Colon (tissue), 2 donors: ENCODE results near the gene LYPD4.
A peak's percentile ranks its signal among the peaks of the same experiment; 100 is the strongest.

Experiments
- FAIRE-seq: peaks from 2 replicates; lab custom pipeline; 2012; peaks lifted over from hg19 to GRCh38; lab: Jason Lieb, UNC
- donor health status: control.
- donor health status: control.

Gene LYPD4

GRCh38 chr19:41872775-41873647 lies 28.5 kb upstream of the LYPD4 start:
- FAIRE-seq: no peak

- FAIRE-seq: no peak
These were observed 27.9 kb upstream of the LYPD4 start for GRCh38 chr19:41872384-41872774.

- no peak for FAIRE-seq
These were observed 27.3 kb upstream of the LYPD4 start for GRCh38 chr19:41871573-41872383.

GRCh38 chr19:41870401-41870873 lies 26.0 kb upstream of the LYPD4 start:
- FAIRE-seq: no peak

GRCh38 chr19:41869374-41869955 lies 25.0 kb upstream of the LYPD4 start:
- FAIRE-seq: no peak

- no peak for FAIRE-seq
These were observed 24.5 kb upstream of the LYPD4 start for GRCh38 chr19:41868989-41869300.

- no peak for FAIRE-seq
These were observed 23.9 kb upstream of the LYPD4 start for GRCh38 chr19:41868120-41868988.

GRCh38 chr19:41866284-41866683 lies 21.8 kb upstream of the LYPD4 start:
- FAIRE-seq: no peak

GRCh38 chr19:41864374-41864773 lies 19.9 kb upstream of the LYPD4 start:
- FAIRE-seq: no peak

GRCh38 chr19:41863209-41863931 lies 18.9 kb upstream of the LYPD4 start:
- FAIRE-seq: no peak

- FAIRE-seq: no peak
These were observed 18.0 kb upstream of the LYPD4 start for GRCh38 chr19:41862445-41862986.

- no peak for FAIRE-seq
These were observed 17.4 kb upstream of the LYPD4 start for GRCh38 chr19:41861846-41862245.

- no peak for FAIRE-seq
These were observed 16.8 kb upstream of the LYPD4 start for GRCh38 chr19:41861116-41861768.

GRCh38 chr19:41860419-41861115 lies 16.1 kb upstream of the LYPD4 start:
- FAIRE-seq: no peak

GRCh38 chr19:41859618-41860418 lies 15.3 kb upstream of the LYPD4 start, which contains the start of gene RPS19:
TSS of gene RPS19 (plus strand) at chr19:41860255. CDS start at chr19:41860775, 520 bp downstream.
- FAIRE-seq: peak; percentile 90

- no peak for FAIRE-seq
These were observed 14.7 kb upstream of the LYPD4 start for GRCh38 chr19:41859213-41859617.

GRCh38 chr19:41853768-41854167 lies 9.3 kb upstream of the LYPD4 start:
- no peak for FAIRE-seq

GRCh38 chr19:41853344-41853743 lies 8.9 kb upstream of the LYPD4 start:
- FAIRE-seq: no peak

GRCh38 chr19:41851456-41851855 lies 7.0 kb upstream of the LYPD4 start:
- no peak for FAIRE-seq
